ENCODE measurements around the gene TACC2.
"Not testable (repeated sequence)": the region's sequence is repeated elsewhere in the genome, so short reads cannot be mapped to it uniquely, and the experiment has no call there.

TACC2 gene

DNA sequence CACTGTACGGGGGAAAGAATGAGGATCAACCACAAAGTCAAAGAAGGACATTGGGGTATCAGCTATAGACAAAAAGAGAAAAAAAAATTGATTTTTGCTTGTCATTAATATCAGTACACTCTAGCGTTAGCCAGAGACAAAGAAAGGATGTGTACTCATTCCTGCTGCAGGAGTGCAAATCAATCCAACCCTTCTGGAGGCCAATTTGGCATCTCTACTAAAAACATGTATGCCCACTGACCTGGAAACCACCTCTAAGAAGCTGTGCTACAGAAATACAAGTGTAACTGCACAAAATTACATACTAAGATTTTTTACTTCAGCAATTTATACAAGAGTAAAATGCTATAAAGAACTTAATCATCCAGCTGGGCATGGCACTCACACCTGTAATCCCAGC lies 27.5 kb upstream of the TACC2 start:
- 100% methylated on average over 1 to 2 of the region's 2 CpGs for WGBS, 2 experiments (ENCODE audit: insufficient coverage in 2 of 2)
- Histone ChIP-seq H3K27ac (ENCODE audit: low read depth, low read length, severe bottlenecking) (no peak overlapping the region), H3K9me3 (ENCODE audit: control insufficient read depth, low read length) (no peaks in the 10 kb centered on the region), H3K4me3 (ENCODE audit: extremely low read depth, insufficient read depth, low read length, poor library complexity, severe bottlenecking) (no peak overlapping the region), H3K4me1 (ENCODE audit: control insufficient read depth, insufficient read depth, low read length, poor library complexity, severe bottlenecking) (no peaks in the 10 kb centered on the region), H3K36me3 (ENCODE audit: control insufficient read depth, insufficient read depth, low read length) (peaks cover 43% of the 10 kb centered on the region)

DNA sequence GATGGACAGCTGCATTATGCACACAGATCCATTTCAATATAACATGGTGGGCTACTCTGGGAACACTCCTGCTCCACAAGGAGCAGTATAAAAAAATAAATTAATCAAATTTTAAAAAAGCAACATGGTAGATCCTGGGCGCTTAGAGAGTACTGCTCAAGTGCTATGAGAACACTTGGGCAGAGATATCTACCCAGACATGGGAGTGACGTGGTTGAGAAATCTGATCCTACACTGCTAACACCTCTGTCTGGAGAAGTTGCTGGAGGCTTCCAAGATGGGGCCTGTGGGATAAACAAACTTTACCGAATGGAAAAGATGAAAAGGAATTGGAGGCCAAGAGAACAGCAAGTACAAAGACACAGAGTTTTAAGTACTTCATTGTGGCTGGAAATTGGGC lies 23.0 kb upstream of the TACC2 start:
- Histone ChIP-seq H3K9me3 (ENCODE audit: control insufficient read depth, low read length) (no peaks in the 10 kb centered on the region), H3K4me3 (ENCODE audit: extremely low read depth, insufficient read depth, low read length, poor library complexity, severe bottlenecking) (no peak overlapping the region), H3K36me3 (ENCODE audit: control insufficient read depth, insufficient read depth, low read length) (peaks cover 71% of the 10 kb centered on the region), H3K4me1 (ENCODE audit: control insufficient read depth, insufficient read depth, low read length, poor library complexity, severe bottlenecking) (no peaks in the 10 kb centered on the region), H3K27ac (ENCODE audit: low read depth, low read length, severe bottlenecking) (no peak overlapping the region)
- 88 to 90% methylated on average over 1 of the region's 3 CpGs for WGBS, 2 experiments (ENCODE audit: insufficient coverage in 2 of 2)

DNA sequence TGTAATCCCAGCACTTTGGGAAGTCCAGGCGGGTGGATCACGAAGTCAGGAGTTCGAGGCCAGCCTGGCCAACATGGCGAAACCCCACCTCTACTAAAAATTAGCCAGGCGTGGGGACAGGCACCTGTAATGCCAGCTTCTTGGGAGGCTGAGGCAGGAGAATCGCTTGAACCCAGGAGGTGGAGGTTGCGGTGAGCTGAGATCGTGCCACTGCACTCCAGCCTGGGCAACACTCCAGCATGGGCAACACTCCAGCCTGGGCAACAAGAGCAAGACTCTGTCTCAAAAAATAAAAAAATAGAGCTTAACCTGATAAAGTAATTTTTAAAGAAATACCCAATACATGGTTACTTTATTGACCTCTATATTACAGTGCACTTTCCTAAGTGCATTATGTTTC lies 19.9 kb upstream of the TACC2 start:
- H3K4me1 ChIP-seq (ENCODE audit: control insufficient read depth, insufficient read depth, low read length, poor library complexity, severe bottlenecking); H3K4me3 ChIP-seq (ENCODE audit: extremely low read depth, insufficient read depth, low read length, poor library complexity, severe bottlenecking); H3K27ac ChIP-seq (ENCODE audit: low read depth, low read length, severe bottlenecking); H3K9me3 ChIP-seq (ENCODE audit: control insufficient read depth, low read length): not testable (repeated sequence)
- 96 to 97% methylated on average over 4 to 8 of the region's 8 CpGs for WGBS, 2 experiments (ENCODE audit: insufficient coverage in 2 of 2)
- H3K36me3 ChIP-seq (ENCODE audit: control insufficient read depth, insufficient read depth, low read length) = peaks cover 60% of the 10 kb centered on the region

GRCh38 chr10:121974019-121974534 lies 14.9 kb upstream of the TACC2 start:
- Histone ChIP-seq H3K36me3 (ENCODE audit: control insufficient read depth, insufficient read depth, low read length) (peaks cover 13% of the 10 kb centered on the region), H3K27ac (ENCODE audit: low read depth, low read length, severe bottlenecking) (peak overlapping the region; percentile 80), H3K9me3 (ENCODE audit: control insufficient read depth, low read length) (peaks cover 19% of the 10 kb centered on the region), H3K4me1 (ENCODE audit: control insufficient read depth, insufficient read depth, low read length, poor library complexity, severe bottlenecking) (no peaks in the 10 kb centered on the region), H3K4me3 (ENCODE audit: extremely low read depth, insufficient read depth, low read length, poor library complexity, severe bottlenecking) (peak overlapping the region; percentile 72)
- 15% methylated on average over 21 of the region's 21 CpGs for WGBS, 2 experiments (ENCODE audit: insufficient coverage in 2 of 2)

GRCh38 chr10:121974535-121975294 lies 14.2 kb upstream of the TACC2 start, which contains the start of gene NSMCE4A:
TSS of gene NSMCE4A (minus strand) at chr10:121975217. CDS start at chr10:121975165, 52 bp downstream.
- WGBS, 2 experiments (ENCODE audit: insufficient coverage in 2 of 2) = 0% methylated on average over 84 to 87 of the region's 101 CpGs
- Histone ChIP-seq H3K4me3 (ENCODE audit: extremely low read depth, insufficient read depth, low read length, poor library complexity, severe bottlenecking) (peak within 1 kb of the TSS; percentile 72), H3K4me1 (ENCODE audit: control insufficient read depth, insufficient read depth, low read length, poor library complexity, severe bottlenecking) (no peaks in the 10 kb centered on the region), H3K9me3 (ENCODE audit: control insufficient read depth, low read length) (peaks cover 19% of the 10 kb centered on the region), H3K36me3 (ENCODE audit: control insufficient read depth, insufficient read depth, low read length) (peaks cover 8% of the 10 kb centered on the region), H3K27ac (ENCODE audit: low read depth, low read length, severe bottlenecking) (peak within 1 kb of the TSS; percentile 80)

DNA sequence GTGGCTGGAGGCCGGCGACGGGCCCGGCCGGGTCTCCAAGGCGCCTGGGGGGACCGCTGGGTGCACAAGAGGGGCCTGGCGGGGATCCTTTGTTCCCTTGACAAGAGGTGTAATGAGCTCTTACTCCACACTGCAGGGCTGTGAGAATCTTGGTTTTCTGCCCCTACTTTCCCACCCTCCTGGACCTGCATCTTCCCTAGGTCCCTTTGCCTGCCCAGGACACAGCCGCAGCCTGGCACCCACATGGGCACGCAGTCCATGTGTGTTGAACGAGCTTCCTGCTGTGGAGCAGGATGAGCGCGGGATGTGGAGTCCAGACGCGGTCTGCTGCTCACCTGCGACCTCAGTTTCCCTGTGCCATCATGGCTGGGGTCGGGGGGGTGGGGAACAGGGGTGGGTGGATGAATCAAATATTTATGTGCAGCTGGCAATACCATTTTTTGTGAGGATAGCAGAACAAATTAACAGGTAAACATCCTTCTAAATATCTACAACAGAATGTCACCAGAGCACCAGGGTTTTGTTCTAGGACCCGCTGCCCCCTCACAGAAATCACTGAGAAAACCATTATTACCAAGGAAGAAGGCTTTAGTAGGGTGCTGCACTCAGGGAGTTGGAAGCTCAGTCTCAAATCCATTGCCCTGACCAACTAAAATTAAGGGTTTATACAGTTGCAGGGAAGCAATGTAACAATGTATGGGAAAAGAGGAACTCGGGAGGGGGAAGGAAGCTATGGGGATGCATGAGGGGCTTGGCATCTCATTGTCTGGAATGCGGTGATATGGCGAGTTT lies 13.5 kb upstream of the TACC2 start:
- WGBS, 2 experiments (ENCODE audit: insufficient coverage in 2 of 2) = 44 to 60% methylated on average over 15 of the region's 21 CpGs
- Histone ChIP-seq H3K4me3 (ENCODE audit: extremely low read depth, insufficient read depth, low read length, poor library complexity, severe bottlenecking) (peak overlapping the region; percentile 72), H3K9me3 (ENCODE audit: control insufficient read depth, low read length) (peaks cover 19% of the 10 kb centered on the region), H3K27ac (ENCODE audit: low read depth, low read length, severe bottlenecking) (peak overlapping the region; percentile 80), H3K36me3 (ENCODE audit: control insufficient read depth, insufficient read depth, low read length) (peaks cover 5% of the 10 kb centered on the region), H3K4me1 (ENCODE audit: control insufficient read depth, insufficient read depth, low read length, poor library complexity, severe bottlenecking) (no peaks in the 10 kb centered on the region)

GRCh38 chr10:121976607-121977006 lies 12.4 kb upstream of the TACC2 start:
- no peak overlapping the region for H3K27ac ChIP-seq (ENCODE audit: low read depth, low read length, severe bottlenecking)
- H3K9me3 ChIP-seq (ENCODE audit: control insufficient read depth, low read length) = peaks cover 19% of the 10 kb centered on the region
- WGBS, 2 experiments (ENCODE audit: insufficient coverage in 2 of 2) = 95 to 100% methylated on average over 5 to 6 of the region's 6 CpGs
- no peak overlapping the region for H3K4me3 ChIP-seq (ENCODE audit: extremely low read depth, insufficient read depth, low read length, poor library complexity, severe bottlenecking)
- no peaks in the 10 kb centered on the region for H3K4me1 ChIP-seq (ENCODE audit: control insufficient read depth, insufficient read depth, low read length, poor library complexity, severe bottlenecking)
- H3K36me3 ChIP-seq (ENCODE audit: control insufficient read depth, insufficient read depth, low read length) = peaks cover 2% of the 10 kb centered on the region

DNA sequence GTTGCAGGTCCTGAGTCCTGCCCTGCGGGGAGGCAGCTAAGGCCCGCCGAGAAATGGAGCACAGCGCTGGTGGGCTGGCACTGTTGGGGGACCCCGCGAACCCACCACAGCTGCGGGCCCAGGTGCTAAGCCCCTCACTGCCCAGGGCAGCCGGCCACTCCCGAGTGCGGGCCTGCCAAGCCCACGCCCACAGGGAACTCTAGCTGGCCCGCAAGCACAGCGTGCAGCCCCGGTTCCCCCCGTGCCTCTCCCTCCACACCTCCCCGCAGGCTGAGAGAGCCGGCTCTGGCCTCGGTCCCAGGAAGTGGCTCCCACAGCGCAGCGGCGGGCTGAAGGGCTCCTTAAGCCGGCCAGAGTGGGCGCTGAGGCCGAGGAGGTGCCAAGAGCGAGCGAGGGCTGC lies 10.5 kb upstream of the TACC2 start:
- H3K4me1 ChIP-seq (ENCODE audit: control insufficient read depth, insufficient read depth, low read length, poor library complexity, severe bottlenecking) = no peaks in the 10 kb centered on the region
- 97 to 98% methylated on average over 17 to 24 of the region's 26 CpGs for WGBS, 2 experiments (ENCODE audit: insufficient coverage in 2 of 2)
- no peak overlapping the region for H3K27ac ChIP-seq (ENCODE audit: low read depth, low read length, severe bottlenecking)
- no peak overlapping the region for H3K4me3 ChIP-seq (ENCODE audit: extremely low read depth, insufficient read depth, low read length, poor library complexity, severe bottlenecking)
- H3K9me3 ChIP-seq (ENCODE audit: control insufficient read depth, low read length) = peaks cover 19% of the 10 kb centered on the region
- no peaks in the 10 kb centered on the region for H3K36me3 ChIP-seq (ENCODE audit: control insufficient read depth, insufficient read depth, low read length)

DNA sequence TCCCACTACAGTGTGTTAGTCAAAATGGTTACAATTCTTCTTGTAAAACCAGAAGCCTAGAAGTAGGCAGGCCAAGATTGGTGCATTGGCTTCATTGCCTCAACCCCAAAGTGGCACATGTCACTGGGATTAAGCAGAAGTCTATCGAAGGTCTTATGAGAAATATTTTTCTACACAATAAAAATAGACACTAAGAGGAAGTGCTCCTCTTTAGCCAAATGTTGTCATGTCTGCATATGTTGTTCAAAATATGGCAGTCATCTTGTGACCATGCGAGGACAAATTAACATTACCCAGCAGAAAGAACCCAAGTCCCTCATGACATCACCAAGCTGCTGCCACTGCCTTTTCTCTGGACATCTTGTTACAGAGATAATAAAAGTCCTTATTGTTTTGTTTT lies 7.6 kb upstream of the TACC2 start:
- Histone ChIP-seq H3K27ac (ENCODE audit: low read depth, low read length, severe bottlenecking) (no peak overlapping the region), H3K9me3 (ENCODE audit: control insufficient read depth, low read length) (peaks cover 25% of the 10 kb centered on the region), H3K36me3 (ENCODE audit: control insufficient read depth, insufficient read depth, low read length) (no peaks in the 10 kb centered on the region), H3K4me1 (ENCODE audit: control insufficient read depth, insufficient read depth, low read length, poor library complexity, severe bottlenecking) (no peaks in the 10 kb centered on the region), H3K4me3 (ENCODE audit: extremely low read depth, insufficient read depth, low read length, poor library complexity, severe bottlenecking) (no peak overlapping the region)
- 100% methylated on average over 1 of the region's 2 CpGs for WGBS, 2 experiments (ENCODE audit: insufficient coverage in 2 of 2)

DNA sequence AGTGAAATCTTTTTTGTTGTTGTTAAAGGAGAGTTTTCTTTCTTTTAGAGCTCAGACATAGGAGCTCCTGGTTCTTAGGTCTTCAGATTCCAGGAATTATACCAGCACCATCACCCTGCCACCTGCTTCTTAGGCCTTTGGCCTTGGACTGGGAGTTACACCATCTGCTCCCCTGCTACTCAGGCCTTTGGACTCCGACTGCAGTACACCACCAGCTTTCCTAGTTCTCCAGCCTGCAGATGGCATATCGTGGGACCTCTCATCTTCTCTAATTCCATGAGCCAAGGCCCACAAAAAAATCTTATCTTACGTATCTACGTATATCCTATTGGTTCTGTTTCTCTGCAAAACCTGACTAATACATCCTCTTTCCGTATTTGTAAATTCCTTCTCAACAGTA lies 5.1 kb upstream of the TACC2 start:
- WGBS, 2 experiments (ENCODE audit: insufficient coverage in 2 of 2) = 85 to 88% methylated on average over 4 to 5 of the region's 5 CpGs
- Histone ChIP-seq H3K4me1 (ENCODE audit: control insufficient read depth, insufficient read depth, low read length, poor library complexity, severe bottlenecking) (no peaks in the 10 kb centered on the region), H3K9me3 (ENCODE audit: control insufficient read depth, low read length) (peaks cover 14% of the 10 kb centered on the region), H3K27ac (ENCODE audit: low read depth, low read length, severe bottlenecking) (no peak overlapping the region), H3K4me3 (ENCODE audit: extremely low read depth, insufficient read depth, low read length, poor library complexity, severe bottlenecking) (no peak overlapping the region), H3K36me3 (ENCODE audit: control insufficient read depth, insufficient read depth, low read length) (no peaks in the 10 kb centered on the region)

Data from mesodermal cell (in vitro differentiated cells).